Measurements from ENCODE around the gene KLF17.
"Not testable (repeated sequence)": the region's sequence is repeated elsewhere in the genome, so short reads cannot be mapped to it uniquely, and the experiment has no call there.

The KLF17 gene

DNA sequence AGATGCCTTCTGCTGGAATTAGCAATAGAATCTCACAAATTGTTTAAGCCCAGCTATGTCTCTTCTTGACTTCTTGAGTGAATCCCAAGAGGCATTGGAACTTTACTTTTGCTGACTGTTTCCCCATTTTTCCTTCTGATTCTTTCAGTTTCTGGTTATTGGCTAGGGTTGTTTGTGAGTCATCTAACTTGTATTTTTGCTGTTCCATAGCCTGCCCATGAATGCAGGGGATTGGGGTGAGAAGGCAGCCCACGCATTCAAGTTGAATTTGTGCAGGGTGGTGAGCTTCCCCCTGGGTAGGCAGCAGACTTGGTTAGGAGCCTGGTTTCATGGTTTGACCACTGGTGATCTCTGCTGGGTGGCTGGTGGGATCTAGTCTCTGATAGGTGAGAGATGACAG is 10.4 kb upstream of the KLF17 start:
- TF ChIP-seq, protein P1, sequence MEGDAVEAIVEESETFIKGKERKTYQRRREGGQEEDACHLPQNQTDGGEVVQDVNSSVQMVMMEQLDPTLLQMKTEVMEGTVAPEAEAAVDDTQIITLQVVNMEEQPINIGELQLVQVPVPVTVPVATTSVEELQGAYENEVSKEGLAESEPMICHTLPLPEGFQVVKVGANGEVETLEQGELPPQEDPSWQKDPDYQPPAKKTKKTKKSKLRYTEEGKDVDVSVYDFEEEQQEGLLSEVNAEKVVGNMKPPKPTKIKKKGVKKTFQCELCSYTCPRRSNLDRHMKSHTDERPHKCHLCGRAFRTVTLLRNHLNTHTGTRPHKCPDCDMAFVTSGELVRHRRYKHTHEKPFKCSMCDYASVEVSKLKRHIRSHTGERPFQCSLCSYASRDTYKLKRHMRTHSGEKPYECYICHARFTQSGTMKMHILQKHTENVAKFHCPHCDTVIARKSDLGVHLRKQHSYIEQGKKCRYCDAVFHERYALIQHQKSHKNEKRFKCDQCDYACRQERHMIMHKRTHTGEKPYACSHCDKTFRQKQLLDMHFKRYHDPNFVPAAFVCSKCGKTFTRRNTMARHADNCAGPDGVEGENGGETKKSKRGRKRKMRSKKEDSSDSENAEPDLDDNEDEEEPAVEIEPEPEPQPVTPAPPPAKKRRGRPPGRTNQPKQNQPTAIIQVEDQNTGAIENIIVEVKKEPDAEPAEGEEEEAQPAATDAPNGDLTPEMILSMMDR (IDR thresholded peaks at IDR 0.05; ENCODE audit: control insufficient read depth, extremely low read depth, insufficient read depth) = no peak
- no peak overlapping the region for H3K4me3 ChIP-seq (ENCODE audit: low read depth, low read length)
- no peak for DNase-seq (ENCODE audit: low read depth)

DNA sequence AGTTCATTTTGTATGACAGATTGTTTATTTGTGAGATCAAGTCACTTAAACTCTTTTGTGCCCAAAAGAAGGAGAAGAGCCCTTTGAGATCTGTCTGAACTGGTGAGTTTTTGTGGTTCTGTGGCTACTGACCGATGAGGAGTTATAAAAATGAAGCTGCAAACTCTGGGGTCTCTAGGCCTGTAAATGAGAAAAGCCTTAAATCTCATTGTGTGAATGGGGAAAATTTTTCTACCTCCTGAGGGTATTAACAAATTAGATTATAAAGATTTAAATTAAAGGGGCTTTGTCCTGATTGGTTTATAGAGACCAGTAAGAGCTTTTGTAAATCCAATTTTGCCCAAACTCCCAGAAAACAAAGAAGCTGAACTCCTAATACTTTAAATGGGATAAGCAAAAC is 9.7 kb upstream of the KLF17 start:
- TF ChIP-seq, protein P1 (IDR thresholded peaks at IDR 0.05; ENCODE audit: control insufficient read depth, extremely low read depth, insufficient read depth) = no peak
- H3K4me3 ChIP-seq (ENCODE audit: low read depth, low read length) = no peak overlapping the region
- DNase-seq (ENCODE audit: low read depth) = no peak

DNA sequence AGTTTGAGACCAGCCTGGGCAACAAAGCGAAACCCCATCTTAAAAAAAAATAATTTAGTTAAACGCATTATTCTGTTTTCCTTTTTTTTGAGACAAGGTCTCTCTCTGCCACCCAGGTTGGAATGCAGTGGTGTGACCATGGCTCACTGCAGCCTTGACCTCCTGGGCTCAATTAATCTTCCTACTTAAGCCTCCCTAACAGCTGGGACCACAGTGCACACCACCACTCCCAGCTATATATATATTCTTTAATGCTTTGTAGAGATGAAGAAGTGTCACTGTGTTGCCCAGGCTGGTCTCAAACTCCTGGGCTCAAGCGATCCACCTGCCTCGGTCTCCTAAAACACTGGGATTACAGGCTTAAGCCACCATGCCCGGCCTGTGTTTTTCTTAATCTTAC is 7.7 kb upstream of the KLF17 start:
- no peak for DNase-seq (ENCODE audit: low read depth)
- H3K4me3 ChIP-seq (ENCODE audit: low read depth, low read length) = no peak overlapping the region
- TF ChIP-seq, protein P1 (IDR thresholded peaks at IDR 0.05; ENCODE audit: control insufficient read depth, extremely low read depth, insufficient read depth) = no peak

DNA sequence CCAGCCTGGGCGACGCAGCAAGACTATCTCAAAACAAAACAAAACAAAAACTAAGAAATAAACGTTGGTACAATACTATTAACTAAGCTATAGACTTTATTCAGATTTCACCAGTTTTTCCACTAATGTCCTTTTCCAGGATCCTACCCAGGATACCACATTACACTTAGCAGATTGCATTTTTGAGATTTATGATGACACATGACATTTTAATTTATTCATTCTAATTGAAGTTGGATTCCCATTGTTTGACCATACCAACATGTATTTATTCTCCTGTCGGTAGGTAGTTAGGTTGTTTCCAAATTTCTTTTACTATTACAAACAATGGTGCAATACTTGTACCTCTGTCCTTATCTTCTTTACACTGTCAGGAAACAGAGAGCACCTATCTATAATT is 6.8 kb upstream of the KLF17 start:
- TF ChIP-seq, protein P1 (IDR thresholded peaks at IDR 0.05; ENCODE audit: control insufficient read depth, extremely low read depth, insufficient read depth) = no peak
- no peak for DNase-seq (ENCODE audit: low read depth)
- H3K4me3 ChIP-seq (ENCODE audit: low read depth, low read length) = no peak overlapping the region

DNA sequence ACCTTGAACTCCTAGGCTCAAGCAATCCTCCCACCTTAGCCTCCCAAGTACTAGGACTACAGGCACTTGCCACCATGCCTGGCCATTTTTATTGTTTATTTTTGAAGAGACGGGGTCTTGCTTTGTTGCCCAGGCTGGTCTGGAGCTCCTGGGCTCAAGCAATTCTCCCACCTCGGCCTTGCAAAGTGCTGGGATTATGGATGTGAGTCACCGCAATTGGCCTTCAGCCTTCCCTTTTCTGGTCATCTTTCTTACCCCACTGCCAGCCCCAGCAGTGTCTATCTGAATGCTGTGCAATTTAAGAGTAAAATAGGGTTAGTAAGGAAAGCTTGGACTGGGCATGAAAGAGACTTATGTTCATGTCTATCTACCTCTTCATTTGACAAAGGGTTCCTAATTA is 6.1 kb upstream of the KLF17 start:
- no peak for DNase-seq (ENCODE audit: low read depth)
- H3K4me3 ChIP-seq (ENCODE audit: low read depth, low read length) = no peak overlapping the region
- TF ChIP-seq, protein P1 (IDR thresholded peaks at IDR 0.05; ENCODE audit: control insufficient read depth, extremely low read depth, insufficient read depth) = no peak

DNA sequence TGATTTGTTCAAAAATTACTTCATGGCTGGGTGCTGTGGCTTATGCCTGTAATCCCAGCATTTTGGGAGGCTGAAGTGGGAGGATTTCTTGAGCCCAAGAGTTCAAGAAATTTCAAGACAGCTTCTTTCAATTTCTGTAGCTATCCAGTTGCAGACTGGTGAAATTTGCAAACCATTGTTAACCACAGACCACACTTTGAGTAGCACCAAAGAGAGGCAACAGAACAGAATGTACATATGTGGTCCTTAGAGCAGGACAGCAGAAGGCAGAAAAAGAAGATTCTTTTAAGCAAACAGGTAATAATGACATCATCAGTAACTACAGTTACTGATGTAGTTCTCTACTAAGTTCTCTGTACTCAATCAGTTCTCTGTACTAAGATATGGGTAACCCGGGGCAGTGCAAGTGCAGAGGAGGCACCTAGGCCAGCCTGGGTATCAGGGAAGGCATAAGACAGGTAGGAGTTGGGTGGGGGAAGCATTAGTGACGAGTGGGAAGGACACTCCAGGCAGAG is 5.5 kb upstream of the KLF17 start:
- H3K4me3 ChIP-seq (ENCODE audit: low read depth, low read length) = no peak overlapping the region
- no peak for DNase-seq (ENCODE audit: low read depth)
- TF ChIP-seq, protein P1 (IDR thresholded peaks at IDR 0.05; ENCODE audit: control insufficient read depth, extremely low read depth, insufficient read depth) = no peak

DNA sequence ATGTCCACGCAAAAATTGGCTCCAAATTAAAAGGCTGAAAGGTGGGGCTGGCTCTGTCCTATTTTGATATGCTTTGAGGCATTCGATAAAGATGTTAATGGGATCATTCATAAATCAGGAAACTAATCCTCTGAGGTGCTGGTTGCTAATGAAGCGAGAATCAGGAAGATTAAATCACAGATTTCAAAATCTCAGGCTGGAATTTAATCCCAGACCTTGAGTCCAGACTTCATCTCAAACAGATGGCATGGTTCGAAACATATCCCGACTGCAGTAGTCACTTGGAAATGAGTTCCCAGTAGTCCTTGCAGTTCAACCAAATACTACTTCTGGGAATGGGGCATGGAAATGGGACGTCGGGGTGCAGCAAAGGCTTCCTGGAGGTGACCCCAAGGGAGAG is 4.5 kb upstream of the KLF17 start:
- no peak overlapping the region for H3K4me3 ChIP-seq (ENCODE audit: low read depth, low read length)
- TF ChIP-seq, protein P1 (IDR thresholded peaks at IDR 0.05; ENCODE audit: control insufficient read depth, extremely low read depth, insufficient read depth) = no peak
- DNase-seq (ENCODE audit: low read depth) = no peak

DNA sequence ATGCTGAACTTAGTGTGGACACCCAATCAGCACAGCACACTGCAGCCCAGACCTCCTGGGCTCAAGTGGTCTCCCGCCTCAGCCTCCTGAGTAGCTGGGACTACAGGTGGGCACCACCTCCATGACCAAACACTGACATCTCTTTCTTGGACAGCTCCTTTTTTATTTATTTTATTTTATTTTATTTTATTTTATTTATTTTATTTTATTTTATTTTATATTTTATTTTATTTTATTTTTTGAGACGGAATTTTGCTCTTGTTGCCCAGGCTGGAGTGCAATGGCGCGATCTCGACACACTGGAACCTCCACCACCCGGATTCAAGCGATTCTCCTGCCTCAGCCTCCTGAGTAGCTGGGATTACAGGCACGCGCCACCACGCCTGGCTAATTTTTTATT is 1.3 kb upstream of the KLF17 start:
- not testable (repeated sequence) for H3K4me3 ChIP-seq (ENCODE audit: low read depth, low read length); DNase-seq (ENCODE audit: low read depth)

Data from LNCaP clone FGC (cell line).